Stomach (tissue), 9 donors: ENCODE measurements around the gene DCHS2. TPM values are rescaled to one million over a fixed set of nuclear protein-coding genes. Genes with fewer than 3 reads are reported as not detected.

Experiments used
- DNase-seq, 2 donors: peaks; one replicate each; pipeline versions ENCODE4 v3.0.0 to v3.0.0-alpha.2; 2013 to 2019
- H3K27ac ChIP-seq, 5 donors: fragments of 200-600 bp in 4 of 5; sonication (generic) in 4 of 5; one replicate each; pipeline ENCODE4 v1.5.1; 2013 to 2019; ENCODE audit warnings: mild to moderate bottlenecking in 1 of 5, moderate library complexity in 1 of 5
- H3K27me3 ChIP-seq, 3 donors: fragments of 200-600 bp; sonication (generic); one replicate each; pipeline ENCODE4 v1.5.1; 2017 to 2019; ENCODE audit warnings: mixed run types in 1 of 3
- H3K36me3 ChIP-seq, 4 donors: fragments of 200-600 bp; sonication (generic); 1 replicate in 3 of 4; 2 replicates in 1 of 4; pipeline ENCODE4 v1.5.1; 2016 to 2019
- H3K4me1 ChIP-seq, 4 donors: fragments of 200-600 bp; sonication (generic); one replicate each; pipeline ENCODE4 v1.5.1; 2016 to 2019
- H3K4me3 ChIP-seq, 4 donors: fragments of 200-600 bp; sonication (generic) in 3 of 4; one replicate each; pipeline ENCODE4 v1.5.1; 2016 to 2019; ENCODE audit warnings: mild to moderate bottlenecking in 1 of 4
- H3K9me3 ChIP-seq, 4 donors: fragments of 200-600 bp; sonication (generic); one replicate each; pipeline ENCODE4 v1.5.1; 2016 to 2019
- CTCF ChIP-seq, 7 experiments: fragments of 450-650 bp in 4 of 7; fragments of 200-600 bp in 3 of 7; sonication (generic) in 3 of 7; IDR thresholded peaks; one replicate each; pipeline ENCODE4 v1.5.1; 2016 to 2019; ENCODE audit warnings: antibody characterized with exemption in 7 of 7, control low read depth in 2 of 7, mild to moderate bottlenecking in 1 of 7
- EP300 ChIP-seq: sonication (generic); formaldehyde crosslinking; IDR thresholded peaks from one replicate; pipeline ENCODE4 v1.6.1; 2017; ENCODE audit warnings: antibody characterized with exemption
- POLR2A ChIP-seq, 4 donors: fragments of 450-650 bp; IDR thresholded peaks; one replicate each; pipeline ENCODE4 v1.6.1; 2016; ENCODE audit warnings: antibody characterized with exemption in 4 of 4, control low read depth in 2 of 4, mild to moderate bottlenecking in 1 of 4, moderate library complexity in 1 of 4
- POLR2AphosphoS5 ChIP-seq, 3 donors: sonication (generic); formaldehyde crosslinking; IDR thresholded peaks; one replicate each; pipeline ENCODE4 v1.6.1; 2016; ENCODE audit warnings: antibody characterized with exemption in 3 of 3
- WGBS, 5 donors: extraction: QIAGEN DNeasy Blood & Tissue Kit in 3 of 5; methylation state at CpG; one replicate each; pipeline versions ENCODE4 v1.1.5 to v1.1.7; 2013 to 2018; 5-methylcytosine and 5-hydroxymethylcytosine counted together
- intact Hi-C: fragments of 100-400 bp; cut with DNase I; formaldehyde crosslinking; loops from one replicate; pipeline ENCODE4 v1.15.1; 2023; ENCODE audit warnings: low total_unique reads
- polyA plus RNA-seq, 3 donors: library from polyadenylated mRNA; stranded (reverse); fragments of 200-250 nt; gene quantifications; one replicate each; pipeline ENCODE4 v1.2.3, GENCODE V29; 2013
- total RNA-seq, 5 donors: library from RNA; depleted of rRNA; stranded (reverse); fragments of >200 nt; gene quantifications; one replicate each; pipeline versions ENCODE4 v1.1.0 to v1.2.3, GENCODE V29; 2014 to 2016
- donor health status: healthy with polysubstance abuse.
- donor health status: Bipolar disorder and iron deficiency.
- donor health status: healthy.

Gene DCHS2
- total and polyA plus RNA-seq, 8 donors, result 0.30 to 9.7 (median 1.5) TPM; not detected in 2

GRCh38 chr4:154310578-154310977 is 181.0 kb downstream of the DCHS2 start:
- H3K4me1 ChIP-seq, result no peaks in the 10 kb centered on the region
- no peak for TF ChIP-seq POLR2A (IDR thresholded peaks at IDR 0.05)
- TF ChIP-seq POLR2AphosphoS5 (IDR thresholded peaks at IDR 0.05), result no peak
- TF ChIP-seq CTCF (IDR thresholded peaks at IDR 0.05), result no peak
- TF ChIP-seq EP300, result no peak
- H3K36me3 ChIP-seq, result no peaks in the 10 kb centered on the region
- H3K27me3 ChIP-seq, result no peaks in the 10 kb centered on the region
- intact Hi-C loops, result no loop called here
- H3K4me3 ChIP-seq, result no peak overlapping the region
- H3K27ac ChIP-seq, result no peak overlapping the region
- DNase-seq, result no peak
- no peaks in the 10 kb centered on the region for H3K9me3 ChIP-seq

GRCh38 chr4:154308207-154308606 is 183.4 kb downstream of the DCHS2 start:
- H3K4me1 ChIP-seq, result no peaks in the 10 kb centered on the region
- no peak overlapping the region for H3K27ac ChIP-seq
- no peak for TF ChIP-seq POLR2AphosphoS5 (IDR thresholded peaks at IDR 0.05)
- TF ChIP-seq CTCF (IDR thresholded peaks at IDR 0.05), result no peak
- no peak for TF ChIP-seq POLR2A (IDR thresholded peaks at IDR 0.05)
- no peak for TF ChIP-seq EP300
- no peaks in the 10 kb centered on the region for H3K9me3 ChIP-seq
- intact Hi-C loops, result no loop called here
- no peaks in the 10 kb centered on the region for H3K27me3 ChIP-seq
- WGBS, 5 donors, result 71 to 96% (median 80%) methylated on average over 1 of the region's 1 CpG
- H3K4me3 ChIP-seq, result no peak overlapping the region
- no peaks in the 10 kb centered on the region for H3K36me3 ChIP-seq
- DNase-seq, result no peak

GRCh38 chr4:154307451-154307850 is 184.1 kb downstream of the DCHS2 start:
- no peak for DNase-seq
- no peak for TF ChIP-seq POLR2A (IDR thresholded peaks at IDR 0.05)
- no peak for TF ChIP-seq CTCF (IDR thresholded peaks at IDR 0.05)
- TF ChIP-seq POLR2AphosphoS5 (IDR thresholded peaks at IDR 0.05), result no peak
- Histone ChIP-seq H3K27ac (no peak overlapping the region), H3K36me3 (no peaks in the 10 kb centered on the region), H3K4me1 (no peaks in the 10 kb centered on the region), H3K9me3 (no peaks in the 10 kb centered on the region), H3K4me3 (no peak overlapping the region), H3K27me3 (no peaks in the 10 kb centered on the region)
- 75 to 88% (median 85%) methylated on average over 2 to 3 of the region's 3 CpGs for WGBS, 5 donors
- intact Hi-C loops, result no loop called here

- DNase-seq, result no peak
- Histone ChIP-seq H3K4me3 (no peak overlapping the region), H3K27me3 (no peaks in the 10 kb centered on the region), H3K27ac (no peak overlapping the region), H3K9me3 (no peaks in the 10 kb centered on the region), H3K36me3 (no peaks in the 10 kb centered on the region), H3K4me1 (no peaks in the 10 kb centered on the region)
- WGBS, 5 donors, result 70 to 77% (median 73%) methylated on average over 5 of the region's 5 CpGs
- intact Hi-C loops, result no loop called here
- TF ChIP-seq EP300, result no peak
- TF ChIP-seq CTCF (IDR thresholded peaks at IDR 0.05), result no peak
- TF ChIP-seq POLR2A (IDR thresholded peaks at IDR 0.05), result no peak
- TF ChIP-seq POLR2AphosphoS5 (IDR thresholded peaks at IDR 0.05), result no peak
Measured at GRCh38 chr4:154305616-154306015, 186.0 kb downstream of the DCHS2 start.
